A549 (cell line): Measurements from ENCODE around the gene MYOZ2. TPM values are rescaled to one million over a fixed set of nuclear protein-coding genes. Genes with fewer than 3 reads are reported as not detected.
A peak's percentile ranks its signal among the peaks of the same experiment; 100 is the strongest.

Experiments
- ATAC-seq, 2 experiments: fragments of 200-7000 bp in 1 of 2; fragments of >200 bp in 1 of 2; cut with Nextera tagmentation in 1 of 2; cut with Tn5 transposase in 1 of 2; 3 replicates each; pipeline versions ENCODE4 v1.8.0 to v1.9.1; 2018 to 2020; ENCODE audit warnings: mild to moderate bottlenecking in 1 of 2, moderate library complexity in 1 of 2
- CTCF ChIA-PET: fragments of 300-600 bp; sonication (Branson Sonifier 250); formaldehyde crosslinking; extraction: SDS; loops from one replicate; lab custom pipeline; 2021; ENCODE audit warnings: antibody characterized with exemption, inconsistent platforms; lab: Yijun Ruan, JAX
- POLR2A ChIA-PET: fragments of 350-600 bp; formaldehyde crosslinking; extraction: SDS; loops from one replicate; lab custom pipeline; 2021; ENCODE audit warnings: antibody characterized with exemption, inconsistent platforms; lab: Yijun Ruan, JAX
- DNase-seq, 2 experiments: peaks; one replicate each; pipeline versions ENCODE4 v3.0.0 to v3.0.0-alpha.2; 2011 to 2016; ENCODE audit warnings: low read depth in 1 of 2, low spot score in 1 of 2
- FAIRE-seq: peaks from 2 replicates; lab custom pipeline; 2011; peaks lifted over from hg19 to GRCh38; lab: Jason Lieb, UNC
- H3K27ac ChIP-seq, 2 experiments: fragments of >200 bp; sonication (Bioruptor Twin); formaldehyde crosslinking; 3 replicates each; pipeline ENCODE4 v1.5.1; 2016 to 2017
- H3K4me1 ChIP-seq: fragments of >200 bp; sonication (Bioruptor Twin); formaldehyde crosslinking; 3 replicates; pipeline ENCODE4 v1.6.1; 2016
- H3K4me2 ChIP-seq: fragments of >200 bp; sonication (Bioruptor Twin); formaldehyde crosslinking; 3 replicates; pipeline ENCODE4 v1.6.1; 2016
- H3K4me3 ChIP-seq: fragments of >200 bp; sonication (Bioruptor Twin); formaldehyde crosslinking; 3 replicates; pipeline ENCODE4 v1.5.1; 2016
- H3K9me3 ChIP-seq: fragments of >200 bp; sonication (Bioruptor Twin); formaldehyde crosslinking; 3 replicates; pipeline ENCODE4 v1.6.1; 2016
- BHLHE40 ChIP-seq: IDR thresholded peaks from 2 replicates; pipeline ENCODE4 v1.6.1; 2012; ENCODE audit warnings: low read depth, low read length, inconsistent platforms
- CBX8 ChIP-seq: fragments of 200-600 bp; sonication (generic); IDR thresholded peaks from 2 replicates; pipeline ENCODE4 v1.6.1; 2016
- CEBPB ChIP-seq, 2 experiments: fragments of >200 bp in 1 of 2; sonication (Bioruptor Twin) in 1 of 2; formaldehyde crosslinking in 1 of 2; IDR thresholded peaks; 2 replicates each; pipeline ENCODE4 v1.6.1; 2012 to 2016
- EP300 ChIP-seq, 2 experiments: fragments of >200 bp; sonication (Bioruptor Twin); formaldehyde crosslinking; IDR thresholded peaks; 2 replicates in 1 of 2; 3 replicates in 1 of 2; pipeline ENCODE4 v1.6.1; 2016 to 2017
- FOSL2 ChIP-seq, 2 experiments: fragments of 450-650 bp in 1 of 2; fragments of >200 bp in 1 of 2; sonication (Bioruptor Twin) in 1 of 2; formaldehyde crosslinking; IDR thresholded peaks; 2 replicates each; pipeline versions ENCODE4 v1.5.0 to v1.6.1; 2016 to 2020; ENCODE audit warnings: mild to moderate bottlenecking in 1 of 2, moderate library complexity in 1 of 2
- HEYL ChIP-seq: fragments of 250-450 bp; sonication (Bioruptor Pico); IDR thresholded peaks from 2 replicates; pipeline ENCODE4 v1.8.0; 2021; ENCODE audit warnings: mild to moderate bottlenecking, moderate library complexity
- HOXB13 ChIP-seq: fragments of 250-450 bp; sonication (Bioruptor Pico); IDR thresholded peaks from 2 replicates; pipeline ENCODE4 v1.5.0; 2020; ENCODE audit warnings: low read depth, mild to moderate bottlenecking, moderate library complexity
- JUNB ChIP-seq: fragments of >200 bp; sonication (Bioruptor Twin); formaldehyde crosslinking; IDR thresholded peaks from 2 replicates; pipeline ENCODE4 v1.6.1; 2016
- KDM1A ChIP-seq: fragments of 200-600 bp; sonication (generic); IDR thresholded peaks from 2 replicates; pipeline ENCODE4 v1.6.1; 2016; ENCODE audit warnings: low read depth, mild to moderate bottlenecking
- MAFK ChIP-seq: fragments of 450-650 bp; IDR thresholded peaks from 2 replicates; pipeline ENCODE4 v1.6.1; 2014; ENCODE audit not compliant: partially characterized antibody
- NPAS2 ChIP-seq: fragments of 250-450 bp; sonication (Bioruptor Pico); IDR thresholded peaks from 2 replicates; pipeline ENCODE4 v1.8.0; 2022; ENCODE audit warnings: mild to moderate bottlenecking, moderate library complexity, borderline replicate concordance
- NR3C1 ChIP-seq: fragments of >200 bp; sonication (Bioruptor Twin); formaldehyde crosslinking; IDR thresholded peaks from 3 replicates; pipeline ENCODE4 v1.6.1; 2017
- POLR2AphosphoS2 ChIP-seq: conservative IDR thresholded peaks from 2 replicates; pipeline ENCODE4 v1.6.1; 2012; ENCODE audit warnings: low read length, improper control_type of control experiment, inconsistent platforms
- RCOR1 ChIP-seq: fragments of 150-350 bp; IDR thresholded peaks from 2 replicates; pipeline ENCODE4 v1.6.1; 2014; ENCODE audit warnings: antibody characterized with exemption, low read length, low read depth
- RFX5 ChIP-seq: fragments of 450-650 bp; IDR thresholded peaks from 2 replicates; pipeline ENCODE4 v1.7.1; 2014; ENCODE audit warnings: antibody characterized with exemption, mild to moderate bottlenecking, moderate library complexity
- SMC3 ChIP-seq: fragments of >200 bp; sonication (Bioruptor Twin); formaldehyde crosslinking; IDR thresholded peaks from 3 replicates; pipeline ENCODE4 v1.6.1; 2018; ENCODE audit warnings: inconsistent platforms
- SREBF2 ChIP-seq: fragments of 450-650 bp; IDR thresholded peaks from 2 replicates; pipeline ENCODE4 v1.6.1; 2014; ENCODE audit warnings: mild to moderate bottlenecking, moderate library complexity
- TFCP2L1 ChIP-seq: fragments of 250-450 bp; sonication (Bioruptor Pico); IDR thresholded peaks from 2 replicates; pipeline ENCODE4 v1.5.0; 2021; ENCODE audit warnings: mild to moderate bottlenecking
- TP53 ChIP-seq: fragments of 250-450 bp; sonication (Bioruptor Pico); IDR thresholded peaks from 2 replicates; pipeline ENCODE4 v1.5.0; 2021; ENCODE audit warnings: mild to moderate bottlenecking, moderate library complexity
- ZFP36 ChIP-seq: fragments of 450-650 bp; IDR thresholded peaks from 2 replicates; pipeline ENCODE4 v1.6.1; 2014; ENCODE audit warnings: borderline replicate concordance; ENCODE audit not compliant: partially characterized antibody
- ZNF302 ChIP-seq: fragments of 250-450 bp; sonication (Bioruptor Pico); IDR thresholded peaks from 2 replicates; pipeline ENCODE4 v1.9.0; 2021; ENCODE audit warnings: inconsistent platforms, mild to moderate bottlenecking, moderate library complexity
- ZSCAN20 ChIP-seq: fragments of 250-450 bp; sonication (Bioruptor Pico); IDR thresholded peaks from 2 replicates; pipeline ENCODE4 v1.8.0; 2022; ENCODE audit warnings: mild to moderate bottlenecking, moderate library complexity
- WGBS: methylation state at CpG from one replicate; pipeline ENCODE4 v1.1.6; 2017; ENCODE audit errors: missing lambda C conversion rate; 5-methylcytosine and 5-hydroxymethylcytosine counted together
- polyA plus RNA-seq, 4 experiments: library from polyadenylated mRNA; depleted of rRNA in 3 of 4; stranded (reverse); fragments of >200 nt; fragmentation: RNase III in 1 of 4; extraction: RNeasy Plus Mini Kit Qiagen cat#74134 plus additional on column Dnase treatment in 1 of 4; gene quantifications; 2 replicates in 3 of 4; 3 replicates in 1 of 4; pipeline ENCODE4 v1.2.3, GENCODE V29; 2011 to 2017
- TF ChIP-seq, protein P1 (sequence below): fragments of 200-600 bp; sonication (generic); IDR thresholded peaks from 2 replicates; pipeline ENCODE4 v1.6.1; 2016; ENCODE audit warnings: antibody characterized with exemption, mild to moderate bottlenecking, moderate library complexity
- TF ChIP-seq, protein P2 (sequence below): IDR thresholded peaks from 2 replicates; pipeline ENCODE4 v1.6.1; 2012
- TF ChIP-seq, protein P3 (sequence below): fragments of 150-350 bp; IDR thresholded peaks from 2 replicates; pipeline ENCODE4 v1.6.1; 2014; ENCODE audit warnings: low read depth, mild to moderate bottlenecking, low read length
- TF ChIP-seq, protein P4 (sequence below): fragments of 250-450 bp; sonication (Bioruptor Pico); IDR thresholded peaks from 2 replicates; pipeline ENCODE4 v1.5.0; 2021; ENCODE audit warnings: mild to moderate bottlenecking, moderate library complexity, borderline replicate concordance

The MYOZ2 gene
- polyA plus RNA-seq, 2 of the 4 experiments (the other 2 are of a cell fraction) = not detected

DNA sequence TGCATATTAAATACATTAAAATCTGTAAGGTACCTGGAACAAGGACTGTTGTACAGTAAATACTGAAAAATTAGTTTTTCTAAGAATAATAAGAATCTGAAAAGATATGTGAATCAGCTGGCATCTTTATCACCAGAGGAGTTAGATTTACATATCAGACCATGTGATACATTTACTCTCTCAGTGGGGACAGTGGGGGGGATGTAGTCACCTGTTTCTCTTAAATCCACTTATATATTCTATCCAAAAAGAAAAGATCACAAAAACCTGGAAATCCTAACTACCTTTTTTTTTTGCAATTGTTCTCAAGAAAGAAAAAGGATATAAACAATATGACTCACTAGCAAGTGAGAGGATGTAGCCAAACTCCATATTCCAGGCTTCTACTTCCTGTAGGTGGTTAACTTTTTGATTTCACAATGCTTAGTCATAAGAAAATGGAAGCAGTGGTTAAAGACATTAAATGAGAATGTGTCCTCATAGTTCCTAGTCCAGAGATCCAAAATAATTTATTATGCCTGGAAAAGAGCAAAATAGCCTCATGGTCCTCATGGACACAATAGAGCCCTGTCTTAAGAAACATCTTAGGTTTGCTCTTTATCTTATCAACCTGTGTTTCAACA is 22.5 kb upstream of the MYOZ2 start:
- Histone ChIP-seq H3K9me3 (no peaks in the 10 kb centered on the region), H3K4me1 (peaks cover 14% of the 10 kb centered on the region; the same call in 2 of the 3 replicates), H3K27ac (peak overlapping the region; percentile 57 to 66; a peak in 5 of 6 replicates), H3K4me3 (no peak overlapping the region), H3K4me2 (peak overlapping the region; percentile 40)
- TF ChIP-seq ZNF302 (CRISPR knock-in tag) (no peak), SMC3 (no peak), JUNB (peak; percentile 46; the same call in 1 of the 2 replicates), HEYL (CRISPR knock-in tag) (no peak), MAFK (peak; percentile 21), FOSL2 (IDR thresholded peaks at IDR 0.05) (peak; percentile 37; the same call in 1 of the 2 replicates), FOSL2 (CRISPR knock-in tag; IDR thresholded peaks at IDR 0.05) (peak; percentile 79), ZFP36 (no peak), ZSCAN20 (0 out of 2 replicates have a peak, but pooled peaks have one; percentile 14), TP53 (CRISPR knock-in tag) (no peak), TFCP2L1 (CRISPR knock-in tag) (no peak), SREBF2 (no peak), EP300 (IDR thresholded peaks at IDR 0.05) (no peak), KDM1A (no peak), NPAS2 (CRISPR knock-in tag) (no peak), POLR2AphosphoS2 (no peak), CEBPB (IDR thresholded peaks at IDR 0.05) (peak; percentile 55 to 68; a peak in 3 of 4 replicates)
- TF ChIP-seq, protein P1, sequence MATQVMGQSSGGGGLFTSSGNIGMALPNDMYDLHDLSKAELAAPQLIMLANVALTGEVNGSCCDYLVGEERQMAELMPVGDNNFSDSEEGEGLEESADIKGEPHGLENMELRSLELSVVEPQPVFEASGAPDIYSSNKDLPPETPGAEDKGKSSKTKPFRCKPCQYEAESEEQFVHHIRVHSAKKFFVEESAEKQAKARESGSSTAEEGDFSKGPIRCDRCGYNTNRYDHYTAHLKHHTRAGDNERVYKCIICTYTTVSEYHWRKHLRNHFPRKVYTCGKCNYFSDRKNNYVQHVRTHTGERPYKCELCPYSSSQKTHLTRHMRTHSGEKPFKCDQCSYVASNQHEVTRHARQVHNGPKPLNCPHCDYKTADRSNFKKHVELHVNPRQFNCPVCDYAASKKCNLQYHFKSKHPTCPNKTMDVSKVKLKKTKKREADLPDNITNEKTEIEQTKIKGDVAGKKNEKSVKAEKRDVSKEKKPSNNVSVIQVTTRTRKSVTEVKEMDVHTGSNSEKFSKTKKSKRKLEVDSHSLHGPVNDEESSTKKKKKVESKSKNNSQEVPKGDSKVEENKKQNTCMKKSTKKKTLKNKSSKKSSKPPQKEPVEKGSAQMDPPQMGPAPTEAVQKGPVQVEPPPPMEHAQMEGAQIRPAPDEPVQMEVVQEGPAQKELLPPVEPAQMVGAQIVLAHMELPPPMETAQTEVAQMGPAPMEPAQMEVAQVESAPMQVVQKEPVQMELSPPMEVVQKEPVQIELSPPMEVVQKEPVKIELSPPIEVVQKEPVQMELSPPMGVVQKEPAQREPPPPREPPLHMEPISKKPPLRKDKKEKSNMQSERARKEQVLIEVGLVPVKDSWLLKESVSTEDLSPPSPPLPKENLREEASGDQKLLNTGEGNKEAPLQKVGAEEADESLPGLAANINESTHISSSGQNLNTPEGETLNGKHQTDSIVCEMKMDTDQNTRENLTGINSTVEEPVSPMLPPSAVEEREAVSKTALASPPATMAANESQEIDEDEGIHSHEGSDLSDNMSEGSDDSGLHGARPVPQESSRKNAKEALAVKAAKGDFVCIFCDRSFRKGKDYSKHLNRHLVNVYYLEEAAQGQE = no peak
- TF ChIP-seq, protein P2, sequence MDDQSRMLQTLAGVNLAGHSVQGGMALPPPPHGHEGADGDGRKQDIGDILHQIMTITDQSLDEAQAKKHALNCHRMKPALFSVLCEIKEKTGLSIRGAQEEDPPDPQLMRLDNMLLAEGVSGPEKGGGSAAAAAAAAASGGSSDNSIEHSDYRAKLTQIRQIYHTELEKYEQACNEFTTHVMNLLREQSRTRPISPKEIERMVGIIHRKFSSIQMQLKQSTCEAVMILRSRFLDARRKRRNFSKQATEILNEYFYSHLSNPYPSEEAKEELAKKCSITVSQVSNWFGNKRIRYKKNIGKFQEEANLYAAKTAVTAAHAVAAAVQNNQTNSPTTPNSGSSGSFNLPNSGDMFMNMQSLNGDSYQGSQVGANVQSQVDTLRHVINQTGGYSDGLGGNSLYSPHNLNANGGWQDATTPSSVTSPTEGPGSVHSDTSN = no peak
- TF ChIP-seq, protein P3, sequence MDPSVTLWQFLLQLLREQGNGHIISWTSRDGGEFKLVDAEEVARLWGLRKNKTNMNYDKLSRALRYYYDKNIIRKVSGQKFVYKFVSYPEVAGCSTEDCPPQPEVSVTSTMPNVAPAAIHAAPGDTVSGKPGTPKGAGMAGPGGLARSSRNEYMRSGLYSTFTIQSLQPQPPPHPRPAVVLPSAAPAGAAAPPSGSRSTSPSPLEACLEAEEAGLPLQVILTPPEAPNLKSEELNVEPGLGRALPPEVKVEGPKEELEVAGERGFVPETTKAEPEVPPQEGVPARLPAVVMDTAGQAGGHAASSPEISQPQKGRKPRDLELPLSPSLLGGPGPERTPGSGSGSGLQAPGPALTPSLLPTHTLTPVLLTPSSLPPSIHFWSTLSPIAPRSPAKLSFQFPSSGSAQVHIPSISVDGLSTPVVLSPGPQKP = no peak
- ATAC-seq = peak; percentile 80 to 84; a peak in 5 of 6 replicates
- POLR2A ChIA-PET = interaction anchor here (0.9 to 2.3 kb wide), 2 partner anchors 10 to 100 kb away, joined by 4 to 10 read pairs; partner anchors contain the start of gene USP53
- peak; percentile 55 to 70 for DNase-seq
- CTCF ChIA-PET = interaction anchor here (1.2 kb wide), 1 partner anchor 72 kb away, joined by 3 read pairs; no protein-coding TSS in a partner anchor
- FAIRE-seq = no peak

DNA sequence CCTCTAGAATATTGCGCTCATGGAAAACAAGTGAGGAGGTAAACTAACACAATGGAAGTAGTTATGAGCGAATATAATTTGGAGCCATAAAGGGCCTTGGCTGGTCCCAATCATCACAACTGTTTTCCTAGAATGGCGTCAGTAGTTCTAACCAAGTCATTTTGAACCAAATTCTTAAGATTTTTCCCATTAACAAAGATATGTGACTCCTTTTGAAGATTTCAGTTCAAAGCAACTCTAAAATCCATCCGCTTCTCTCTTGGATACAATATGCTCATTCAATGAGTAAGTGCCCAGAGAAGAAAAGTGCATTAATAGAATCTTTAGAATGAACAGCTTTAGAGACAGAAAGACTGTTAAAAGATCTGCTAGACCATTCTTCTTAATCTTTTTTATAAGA is 19.6 kb upstream of the MYOZ2 start:
- FAIRE-seq = no peak
- no peak overlapping the region for H3K4me2 ChIP-seq
- peaks cover 14% of the 10 kb centered on the region; the same call in 2 of the 3 replicates for H3K4me1 ChIP-seq
- DNase-seq = no peak
- TF ChIP-seq RFX5 (no peak), NR3C1 (no peak), MAFK (no peak), HOXB13 (CRISPR knock-in tag) (no peak), KDM1A (no peak), RCOR1 (no peak), CBX8 (no peak), BHLHE40 (no peak), FOSL2 (IDR thresholded peaks at IDR 0.05) (no peak), FOSL2 (CRISPR knock-in tag; IDR thresholded peaks at IDR 0.05) (no peak), NPAS2 (CRISPR knock-in tag) (no peak)
- TF ChIP-seq, protein P4, sequence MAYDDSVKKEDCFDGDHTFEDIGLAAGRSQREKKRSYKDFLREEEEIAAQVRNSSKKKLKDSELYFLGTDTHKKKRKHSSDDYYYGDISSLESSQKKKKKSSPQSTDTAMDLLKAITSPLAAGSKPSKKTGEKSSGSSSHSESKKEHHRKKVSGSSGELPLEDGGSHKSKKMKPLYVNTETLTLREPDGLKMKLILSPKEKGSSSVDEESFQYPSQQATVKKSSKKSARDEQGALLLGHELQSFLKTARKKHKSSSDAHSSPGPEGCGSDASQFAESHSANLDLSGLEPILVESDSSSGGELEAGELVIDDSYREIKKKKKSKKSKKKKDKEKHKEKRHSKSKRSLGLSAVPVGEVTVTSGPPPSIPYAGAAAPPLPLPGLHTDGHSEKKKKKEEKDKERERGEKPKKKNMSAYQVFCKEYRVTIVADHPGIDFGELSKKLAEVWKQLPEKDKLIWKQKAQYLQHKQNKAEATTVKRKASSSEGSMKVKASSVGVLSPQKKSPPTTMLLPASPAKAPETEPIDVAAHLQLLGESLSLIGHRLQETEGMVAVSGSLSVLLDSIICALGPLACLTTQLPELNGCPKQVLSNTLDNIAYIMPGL (CRISPR knock-in tag) = no peak
- H3K4me3 ChIP-seq = no peak overlapping the region
- POLR2A ChIA-PET = no interaction called here
- CTCF ChIA-PET = interaction anchor here (1.0 kb wide), 1 partner anchor 11 kb away, joined by 4 read pairs; no protein-coding TSS in a partner anchor
- ATAC-seq = no peak
- no peaks in the 10 kb centered on the region for H3K9me3 ChIP-seq
- no peak overlapping the region for H3K27ac ChIP-seq
- WGBS = 99% methylated on average over 4 of the region's 4 CpGs
